HEK293T (cell line): ENCODE measurements around the gene ACADS.

ENCODE experiments used
- ELF4 ChIP-seq: fragments of 450-650 bp; IDR thresholded peaks from 2 replicates; pipeline ENCODE4 v1.6.1; 2017; ENCODE audit warnings: antibody characterized with exemption
- FOXM1 ChIP-seq: fragments of 450-650 bp; IDR thresholded peaks from 2 replicates; pipeline ENCODE4 v1.6.1; 2017; ENCODE audit warnings: mild to moderate bottlenecking, borderline replicate concordance
- HDGF ChIP-seq: fragments of 450-650 bp; IDR thresholded peaks from 2 replicates; pipeline ENCODE4 v1.6.1; 2017; ENCODE audit warnings: antibody characterized with exemption, borderline replicate concordance
- SP1 ChIP-seq: fragments of 450-650 bp; IDR thresholded peaks from 2 replicates; pipeline ENCODE4 v1.6.1; 2017
- TARDBP ChIP-seq: fragments of 450-650 bp; IDR thresholded peaks from 2 replicates; pipeline ENCODE4 v1.6.1; 2016
- ZNF384 ChIP-seq: fragments of 450-650 bp; IDR thresholded peaks from 2 replicates; pipeline ENCODE4 v1.6.1; 2016
- TF ChIP-seq, protein P1 (sequence below): fragments of 450-650 bp; IDR thresholded peaks from 2 replicates; pipeline ENCODE4 v1.6.1; 2016

DNA sequence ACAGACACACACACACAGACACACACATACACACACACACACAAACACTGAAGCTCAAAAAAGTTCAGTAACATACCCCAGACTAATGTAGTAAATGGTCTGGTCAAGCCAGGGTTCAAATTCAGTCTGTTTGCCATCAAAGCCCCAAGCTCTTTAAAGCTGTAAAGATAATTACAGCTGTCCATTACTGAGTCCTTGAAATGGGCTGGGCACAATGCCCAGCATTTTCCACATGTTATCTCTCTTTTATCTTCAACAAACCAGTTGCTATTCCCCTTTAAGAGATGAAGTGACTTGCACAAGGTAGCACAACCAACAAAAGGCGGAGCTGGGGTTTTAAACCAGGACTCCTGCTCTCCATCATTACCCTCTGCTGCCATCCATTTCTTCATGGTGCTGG, 23.0 kb upstream of the ACADS start:
- TF ChIP-seq ELF4 (no peak), FOXM1 (no peak), SP1 (no peak), HDGF (no peak), ZNF384 (no peak), TARDBP (no peak)
- TF ChIP-seq, protein P1, sequence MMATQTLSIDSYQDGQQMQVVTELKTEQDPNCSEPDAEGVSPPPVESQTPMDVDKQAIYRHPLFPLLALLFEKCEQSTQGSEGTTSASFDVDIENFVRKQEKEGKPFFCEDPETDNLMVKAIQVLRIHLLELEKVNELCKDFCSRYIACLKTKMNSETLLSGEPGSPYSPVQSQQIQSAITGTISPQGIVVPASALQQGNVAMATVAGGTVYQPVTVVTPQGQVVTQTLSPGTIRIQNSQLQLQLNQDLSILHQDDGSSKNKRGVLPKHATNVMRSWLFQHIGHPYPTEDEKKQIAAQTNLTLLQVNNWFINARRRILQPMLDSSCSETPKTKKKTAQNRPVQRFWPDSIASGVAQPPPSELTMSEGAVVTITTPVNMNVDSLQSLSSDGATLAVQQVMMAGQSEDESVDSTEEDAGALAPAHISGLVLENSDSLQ = no peak
